Gastrocnemius medialis (tissue), 4 donors: Measurements from ENCODE around the gene TEX36.

Experiments used
- CTCF ChIP-seq, 5 experiments: fragments of 450-650 bp in 3 of 5; fragments of 200-600 bp in 2 of 5; sonication (generic) in 2 of 5; IDR thresholded peaks in 4 of 5; conservative IDR thresholded peaks in 1 of 5; 1 replicate in 4 of 5; 2 replicates in 1 of 5; pipeline ENCODE4 v1.5.1; 2016 to 2019; ENCODE audit warnings: antibody characterized with exemption in 5 of 5, mild to moderate bottlenecking in 3 of 5, moderate library complexity in 3 of 5
- POLR2A ChIP-seq, 2 donors: fragments of 450-650 bp; IDR thresholded peaks; one replicate each; pipeline ENCODE4 v1.6.1; 2017; ENCODE audit warnings: antibody characterized with exemption in 2 of 2, mild to moderate bottlenecking in 2 of 2, moderate library complexity in 2 of 2

- TF ChIP-seq CTCF (IDR thresholded peaks at IDR 0.05 in 4 of 5, conservative IDR thresholded peaks at IDR 0.05 in 1 of 5) = no peak
- no peak for TF ChIP-seq POLR2A (IDR thresholded peaks at IDR 0.05)
Observed at GRCh38 chr10:125687507-125688185, 4.7 kb upstream of the TEX36 start.
